NB4 (cell line): ENCODE measurements around the gene PTPRG.

Experiments used
- DNase-seq: peaks from one replicate; pipeline ENCODE4 v3.0.0; 2010; ENCODE audit warnings: low read depth
- H3K4me3 ChIP-seq: one replicate; pipeline ENCODE4 v1.5.1; 2011; ENCODE audit warnings: mild to moderate bottlenecking, low read depth, low read length, moderate library complexity
- CTCF ChIP-seq: IDR thresholded peaks from one replicate; pipeline ENCODE4 v1.5.1; 2012; ENCODE audit warnings: low read depth, low read length
- MAX ChIP-seq: IDR thresholded peaks from 2 replicates; pipeline ENCODE4 v1.6.1; 2011; ENCODE audit warnings: low read depth, low read length
- MYC ChIP-seq: IDR thresholded peaks from 2 replicates; pipeline ENCODE4 v1.6.1; 2011; ENCODE audit warnings: low read depth, low read length
- POLR2A ChIP-seq: IDR thresholded peaks from 2 replicates; pipeline ENCODE4 v1.6.1; 2011; ENCODE audit warnings: mild to moderate bottlenecking; ENCODE audit not compliant: insufficient read length; ENCODE audit errors: extremely low read depth

PTPRG gene

GRCh38 chr3:62259924-62260323 lies 698.6 kb downstream of the PTPRG start:
- H3K4me3 ChIP-seq, result no peak overlapping the region
- no peak for TF ChIP-seq MAX
- no peak for TF ChIP-seq POLR2A
- TF ChIP-seq MYC, result no peak
- no peak for TF ChIP-seq CTCF
- DNase-seq, result no peak

- no peak for DNase-seq
- no peak overlapping the region for H3K4me3 ChIP-seq
- TF ChIP-seq MYC, result no peak
- TF ChIP-seq CTCF, result no peak
- TF ChIP-seq POLR2A, result no peak
Observed at GRCh38 chr3:62260655-62261054, 699.3 kb downstream of the PTPRG start.

GRCh38 chr3:62261121-62261520 lies 699.8 kb downstream of the PTPRG start:
- no peak overlapping the region for H3K4me3 ChIP-seq
- DNase-seq, result no peak
- TF ChIP-seq POLR2A, result no peak
- TF ChIP-seq CTCF, result no peak
- TF ChIP-seq MYC, result no peak
- no peak for TF ChIP-seq MAX

- DNase-seq, result no peak
- TF ChIP-seq MAX, result no peak
- no peak for TF ChIP-seq MYC
- no peak for TF ChIP-seq CTCF
- no peak for TF ChIP-seq POLR2A
Observed at GRCh38 chr3:62261736-62262135, 700.4 kb downstream of the PTPRG start.

GRCh38 chr3:62265528-62265927 lies 704.2 kb downstream of the PTPRG start:
- no peak for DNase-seq
- TF ChIP-seq MYC (no peak), MAX (no peak), CTCF (no peak), POLR2A (no peak)
- no peak overlapping the region for H3K4me3 ChIP-seq

More at GRCh38 chr3:62261736-62262135, 700.4 kb downstream of the PTPRG start:
- no peak overlapping the region for H3K4me3 ChIP-seq

- DNase-seq, result no peak
- TF ChIP-seq CTCF, result no peak
- no peak for TF ChIP-seq MAX
- TF ChIP-seq MYC, result no peak
- no peak for TF ChIP-seq POLR2A
Observed at GRCh38 chr3:62266668-62267283, 705.4 kb downstream of the PTPRG start.

More at GRCh38 chr3:62266668-62267283, 705.4 kb downstream of the PTPRG start:
- no peak overlapping the region for H3K4me3 ChIP-seq
